ENCODE measurements around the gene SPINK5. TPM values are rescaled to one million over a fixed set of nuclear protein-coding genes. Genes with fewer than 3 reads are reported as not detected.
"Not testable (repeated sequence)": the region's sequence is repeated elsewhere in the genome, so short reads cannot be mapped to it uniquely, and the experiment has no call there.

Gene SPINK5
- total RNA-seq, 6 experiments from 2014 or later, result not detected

DNA sequence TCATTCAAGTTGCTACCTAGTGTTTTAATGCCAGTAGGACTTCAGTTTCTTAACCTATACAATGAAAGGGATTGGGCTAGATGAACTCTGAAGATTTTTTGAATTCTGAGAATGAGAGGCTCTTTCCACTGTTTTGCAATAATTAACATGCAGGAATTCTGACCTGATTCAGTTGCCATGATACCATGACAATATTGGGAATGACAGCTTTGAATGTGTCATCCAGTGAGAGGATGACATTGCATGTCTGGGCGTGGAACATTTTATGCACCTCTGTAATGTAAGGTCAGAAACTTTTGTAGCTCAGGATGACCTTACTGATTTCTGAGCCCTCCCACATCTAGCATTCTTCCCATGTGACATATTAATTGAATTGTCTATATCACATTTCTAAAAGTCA is 30.6 kb upstream of the SPINK5 start:
- Mint-ChIP-seq H3K4me1 (ENCODE audit: low read depth) (no peaks in the 10 kb centered on the region), H3K36me3 (ENCODE audit: low read depth) (no peaks in the 10 kb centered on the region), H3K9me3 (peaks cover 31% of the 10 kb centered on the region), H3K27me3 (ENCODE audit: insufficient read depth) (no peaks in the 10 kb centered on the region; the same call in 1 of the 2 replicates), H3K4me3 (no peak overlapping the region), H3K27ac (no peak overlapping the region)
- TF ChIP-seq, protein P1, sequence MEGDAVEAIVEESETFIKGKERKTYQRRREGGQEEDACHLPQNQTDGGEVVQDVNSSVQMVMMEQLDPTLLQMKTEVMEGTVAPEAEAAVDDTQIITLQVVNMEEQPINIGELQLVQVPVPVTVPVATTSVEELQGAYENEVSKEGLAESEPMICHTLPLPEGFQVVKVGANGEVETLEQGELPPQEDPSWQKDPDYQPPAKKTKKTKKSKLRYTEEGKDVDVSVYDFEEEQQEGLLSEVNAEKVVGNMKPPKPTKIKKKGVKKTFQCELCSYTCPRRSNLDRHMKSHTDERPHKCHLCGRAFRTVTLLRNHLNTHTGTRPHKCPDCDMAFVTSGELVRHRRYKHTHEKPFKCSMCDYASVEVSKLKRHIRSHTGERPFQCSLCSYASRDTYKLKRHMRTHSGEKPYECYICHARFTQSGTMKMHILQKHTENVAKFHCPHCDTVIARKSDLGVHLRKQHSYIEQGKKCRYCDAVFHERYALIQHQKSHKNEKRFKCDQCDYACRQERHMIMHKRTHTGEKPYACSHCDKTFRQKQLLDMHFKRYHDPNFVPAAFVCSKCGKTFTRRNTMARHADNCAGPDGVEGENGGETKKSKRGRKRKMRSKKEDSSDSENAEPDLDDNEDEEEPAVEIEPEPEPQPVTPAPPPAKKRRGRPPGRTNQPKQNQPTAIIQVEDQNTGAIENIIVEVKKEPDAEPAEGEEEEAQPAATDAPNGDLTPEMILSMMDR (IDR thresholded peaks at IDR 0.05), result no peak
- no peak for DNase-seq

DNA sequence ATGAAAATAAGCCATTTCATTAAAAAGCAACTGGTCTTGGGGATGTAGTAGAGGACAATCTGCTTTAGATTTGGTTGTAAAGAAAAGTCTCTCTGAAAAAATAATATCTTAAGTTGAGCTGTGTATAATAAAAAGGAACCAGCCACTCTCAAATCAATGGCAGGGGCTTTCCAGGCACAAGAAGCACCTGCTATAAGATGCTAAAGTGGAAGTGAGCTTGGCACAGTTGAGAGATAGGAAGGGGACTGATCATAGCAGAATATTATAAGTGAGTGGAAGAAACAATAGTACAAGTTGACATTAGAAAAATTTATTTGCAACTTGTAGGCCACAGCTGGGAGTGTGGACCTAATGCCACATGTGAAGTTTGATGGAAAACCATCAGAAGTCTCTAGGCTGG is 28.1 kb upstream of the SPINK5 start:
- Mint-ChIP-seq H3K4me1 (ENCODE audit: low read depth) (no peaks in the 10 kb centered on the region), H3K9me3 (peaks cover 31% of the 10 kb centered on the region), H3K27me3 (ENCODE audit: insufficient read depth) (no peaks in the 10 kb centered on the region; the same call in 1 of the 2 replicates), H3K4me3 (no peak overlapping the region), H3K36me3 (ENCODE audit: low read depth) (no peaks in the 10 kb centered on the region), H3K27ac (no peak overlapping the region)
- no peak for DNase-seq
- TF ChIP-seq, protein P1 (IDR thresholded peaks at IDR 0.05), result no peak

DNA sequence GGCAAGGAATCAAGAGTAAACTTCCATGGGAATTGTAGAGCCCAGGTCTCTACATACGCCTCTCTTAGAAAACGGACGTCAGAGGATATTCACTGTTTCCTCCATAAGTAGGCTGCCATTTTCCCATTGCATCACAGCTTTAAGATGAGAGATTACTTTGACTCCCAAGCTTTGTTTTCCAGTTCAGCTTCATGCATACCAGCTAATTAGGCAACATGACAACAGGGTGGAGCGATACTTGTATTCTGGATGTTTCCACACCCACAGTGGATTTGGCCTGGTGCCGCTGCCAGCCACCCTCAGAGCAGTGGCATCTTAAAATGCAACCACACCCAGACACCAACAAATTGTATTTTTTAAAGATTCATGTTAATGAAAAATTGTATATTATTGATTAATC is 20.9 kb upstream of the SPINK5 start:
- Mint-ChIP-seq H3K4me1 (ENCODE audit: low read depth) (no peaks in the 10 kb centered on the region), H3K27ac (no peak overlapping the region)
- TF ChIP-seq, protein P1 (IDR thresholded peaks at IDR 0.05), result no peak

DNA sequence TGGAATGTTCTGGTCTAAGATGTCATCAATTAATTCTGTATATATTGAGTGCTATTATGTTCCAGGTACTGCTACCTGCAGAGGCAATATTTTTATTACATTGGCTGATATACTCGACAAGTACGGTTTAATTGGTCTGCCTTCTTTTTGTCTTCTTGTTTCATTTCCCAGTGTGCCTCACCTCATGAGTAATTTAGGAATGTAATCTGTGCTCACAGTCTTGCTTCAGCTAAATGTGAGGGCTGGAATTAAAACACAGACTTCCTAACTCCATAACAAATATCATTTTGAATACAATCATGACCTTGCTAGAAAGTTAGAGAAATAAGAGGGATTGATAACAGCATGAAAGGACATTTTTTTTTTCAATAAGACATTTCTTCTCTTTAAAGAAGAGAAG is 20.1 kb upstream of the SPINK5 start:
- H3K4me1 Mint-ChIP-seq (ENCODE audit: low read depth), result no peaks in the 10 kb centered on the region
- H3K4me3 Mint-ChIP-seq, result no peak overlapping the region
- DNase-seq, result no peak
- H3K27ac Mint-ChIP-seq, result no peak overlapping the region
- no peaks in the 10 kb centered on the region; the same call in 1 of the 2 replicates for H3K27me3 Mint-ChIP-seq (ENCODE audit: insufficient read depth)
- no peaks in the 10 kb centered on the region for H3K36me3 Mint-ChIP-seq (ENCODE audit: low read depth)
- TF ChIP-seq, protein P1 (IDR thresholded peaks at IDR 0.05), result no peak
- H3K9me3 Mint-ChIP-seq, result peaks cover 46% of the 10 kb centered on the region

More for the DNA sequence above, 20.9 kb upstream of the SPINK5 start:
- DNase-seq, result no peak
- H3K9me3 Mint-ChIP-seq, result peaks cover 46% of the 10 kb centered on the region
- H3K36me3 Mint-ChIP-seq (ENCODE audit: low read depth), result no peaks in the 10 kb centered on the region
- no peak overlapping the region for H3K4me3 Mint-ChIP-seq
- H3K27me3 Mint-ChIP-seq (ENCODE audit: insufficient read depth), result no peaks in the 10 kb centered on the region; the same call in 1 of the 2 replicates

DNA sequence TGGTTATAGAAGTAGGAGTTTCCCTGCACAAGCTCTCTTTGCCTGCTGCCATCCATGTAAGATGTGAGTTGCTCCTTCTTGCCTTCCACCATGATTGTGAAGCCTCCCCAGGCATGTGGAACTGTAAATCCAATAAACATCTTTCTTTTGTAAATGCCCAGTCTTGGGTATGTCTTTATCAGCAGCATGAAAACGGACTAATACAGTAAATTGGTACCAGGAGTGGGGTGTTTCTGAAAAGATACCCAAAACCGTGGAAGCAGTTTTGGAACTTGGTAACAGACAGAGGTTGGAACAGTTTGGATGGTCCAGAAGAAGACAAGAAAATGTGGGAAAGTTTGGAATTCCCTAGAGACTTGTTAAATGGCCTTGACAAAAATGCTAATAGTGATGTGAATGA is 8.6 kb upstream of the SPINK5 start:
- H3K27ac Mint-ChIP-seq; H3K4me1 Mint-ChIP-seq (ENCODE audit: low read depth); H3K4me3 Mint-ChIP-seq; DNase-seq; H3K27me3 Mint-ChIP-seq (ENCODE audit: insufficient read depth); H3K36me3 Mint-ChIP-seq (ENCODE audit: low read depth): not testable (repeated sequence)
- H3K9me3 Mint-ChIP-seq, result peaks cover 54% of the 10 kb centered on the region

DNA sequence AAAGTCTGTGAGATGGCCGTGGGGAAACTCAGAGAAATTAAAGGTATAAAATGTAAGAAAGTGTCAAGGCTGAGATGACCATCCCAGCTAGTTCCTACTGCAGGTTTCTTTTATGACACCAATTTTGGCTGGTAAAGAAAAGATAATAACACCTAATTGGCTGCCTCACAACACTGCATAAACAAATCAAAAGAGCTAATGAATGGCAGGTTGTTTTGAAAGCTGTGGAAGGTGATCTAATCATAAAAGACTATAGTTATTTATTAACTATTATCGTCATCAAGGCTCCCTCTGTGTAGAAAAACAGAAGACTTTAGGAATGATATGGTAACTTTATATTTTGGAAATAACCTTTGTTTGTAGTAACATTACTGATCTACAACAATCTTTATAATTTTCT is 3.5 kb upstream of the SPINK5 start:
- Mint-ChIP-seq H3K27me3 (ENCODE audit: insufficient read depth) (no peaks in the 10 kb centered on the region), H3K4me3 (no peak overlapping the region), H3K36me3 (ENCODE audit: low read depth) (peaks cover 2% of the 10 kb centered on the region; the same call in 1 of the 2 replicates), H3K9me3 (peaks cover 33% of the 10 kb centered on the region), H3K4me1 (ENCODE audit: low read depth) (no peaks in the 10 kb centered on the region), H3K27ac (no peak overlapping the region)
- DNase-seq, result no peak
- TF ChIP-seq, protein P1 (IDR thresholded peaks at IDR 0.05), result no peak

All from HFFc6 (cell line).